ENCODE data around the gene P2RY6. TPM values are rescaled to one million over a fixed set of nuclear protein-coding genes. Genes with fewer than 3 reads are reported as not detected.

Gene P2RY6
- total and polyA plus RNA-seq, 10 of the 15 experiments (the other 5 are each of a cell fraction or from before 2014, with no cell fraction given): 0.05 to 0.90 (median 0.22) TPM; not detected in 4

- peak overlapping the region; percentile 99 for H3K27ac ChIP-seq (ENCODE audit: control insufficient read depth, insufficient read depth)
- no peaks in the 10 kb centered on the region; a peak in 1 of 4 replicates for H3K36me3 ChIP-seq (ENCODE audit: control insufficient read depth in 2 of 2, insufficient read depth in 2 of 2, low read length in 1 of 2)
- CTCF ChIA-PET: interaction anchor here (1.1 to 7.6 kb wide), 13 partner anchors 9 to 60 kb away, joined by 3 to 126 read pairs (median 10); partner anchors contain the start of gene ARHGEF17
- RAD21 ChIA-PET (ENCODE audit: unreplicated experiment): interaction anchor here (0.5 to 10.5 kb wide), 13 partner anchors 14 to 553 kb away, joined by 3 to 115 read pairs (median 4); partner anchors contain the start of gene ARHGEF17
- no peak overlapping the region for H2AFZ ChIP-seq (ENCODE audit: control insufficient read depth, low read depth, low read length)
- 0 out of 2 replicates have a peak overlapping the region, but pooled peaks have one; percentile 5 for H3K9ac ChIP-seq (ENCODE audit: control insufficient read depth, insufficient read depth, low read length)
- H3K4me3 ChIP-seq: no peak overlapping the region; the same call in 1 of the 2 replicates
- H3K4me2 ChIP-seq (ENCODE audit: control insufficient read depth, insufficient read depth): peak overlapping the region; percentile 1; the same call in 1 of the 2 replicates
- no peaks in the 10 kb centered on the region for H3K27me3 ChIP-seq (replicated peaks in 1 of 2; ENCODE audit: control insufficient read depth in 2 of 2, insufficient read depth in 2 of 2, low read length in 1 of 2)
- FAIRE-seq (no peak), DNase-seq (ENCODE audit: low read depth, low spot score) (no peak), ATAC-seq (no peak)
- in situ Hi-C loops (cut with MboI): no loop called here
- 0 out of 2 replicates have a peak, but pooled peaks have one; percentile 10 for TF ChIP-seq KDM1A (IDR thresholded peaks at IDR 0.05; ENCODE audit: borderline replicate concordance)
- 0 out of 2 replicates have a peak, but pooled peaks have one; percentile 47 for TF ChIP-seq NBN (IDR thresholded peaks at IDR 0.05)
- TF ChIP-seq SREBF1 (IDR thresholded peaks at IDR 0.05; ENCODE audit: low read length): no peak
- TF ChIP-seq ZNF217 (IDR thresholded peaks at IDR 0.05): peak; percentile 91; the same call in 1 of the 2 replicates
- no peak for TF ChIP-seq CHD4 (IDR thresholded peaks at IDR 0.05)
- TF ChIP-seq, protein P1, sequence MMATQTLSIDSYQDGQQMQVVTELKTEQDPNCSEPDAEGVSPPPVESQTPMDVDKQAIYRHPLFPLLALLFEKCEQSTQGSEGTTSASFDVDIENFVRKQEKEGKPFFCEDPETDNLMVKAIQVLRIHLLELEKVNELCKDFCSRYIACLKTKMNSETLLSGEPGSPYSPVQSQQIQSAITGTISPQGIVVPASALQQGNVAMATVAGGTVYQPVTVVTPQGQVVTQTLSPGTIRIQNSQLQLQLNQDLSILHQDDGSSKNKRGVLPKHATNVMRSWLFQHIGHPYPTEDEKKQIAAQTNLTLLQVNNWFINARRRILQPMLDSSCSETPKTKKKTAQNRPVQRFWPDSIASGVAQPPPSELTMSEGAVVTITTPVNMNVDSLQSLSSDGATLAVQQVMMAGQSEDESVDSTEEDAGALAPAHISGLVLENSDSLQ (IDR thresholded peaks at IDR 0.05): peak; percentile 26; the same call in 1 of the 2 replicates
- TF ChIP-seq IKZF1 (conservative IDR thresholded peaks at IDR 0.05): 0 out of 2 replicates have a peak, but pooled peaks have one; percentile 4
- 0 out of 2 replicates have a peak, but pooled peaks have one; percentile 5 for TF ChIP-seq DPF2 (IDR thresholded peaks at IDR 0.05)
- TF ChIP-seq POU2F2 (IDR thresholded peaks at IDR 0.05; ENCODE audit: borderline replicate concordance, low read depth, low read length): no peak
- no peaks in the 10 kb centered on the region for H3K9me3 ChIP-seq (replicated peaks; ENCODE audit: control insufficient read depth, insufficient read depth, low read length)
- POLR2A ChIA-PET: interaction anchor here (0.5 to 6.3 kb wide), 10 partner anchors 7 to 598 kb away, joined by 3 to 78 read pairs (median 5); partner anchors contain the start of gene ARHGEF17
- SMC1A ChIA-PET (ENCODE audit: uncharacterized antibody, unreplicated experiment): interaction anchor here (0.5 to 11.8 kb wide), 13 partner anchors 8 to 378 kb away, joined by 3 to 106 read pairs (median 4); partner anchors contain the start of gene ARHGEF17
- intact Hi-C loops (cut with micrococcal nuclease; ENCODE audit: unreplicated experiment): no loop called here
- 47% methylated on average over 4 of the region's 4 CpGs for WGBS (ENCODE audit: insufficient coverage, insufficient replicate concordance, low lambda C conversion rate, missing lambda C conversion rate)
- no TSS peak for BruUV-seq (replicated peaks)
- H3K4me1 ChIP-seq (ENCODE audit: control insufficient read depth, insufficient read depth, low read length): peaks cover 58% of the 10 kb centered on the region
- no peaks in the 10 kb centered on the region for H4K20me1 ChIP-seq (ENCODE audit: control insufficient read depth, insufficient read depth)
- H3K79me2 ChIP-seq (ENCODE audit: control insufficient read depth, insufficient read depth, low read length): no peaks in the 10 kb centered on the region
Observed at GRCh38 chr11:73327812-73328364, 55.8 kb downstream of the P2RY6 start.
